ENCODE data around the gene ITGAV. TPM values are rescaled to one million over a fixed set of nuclear protein-coding genes. Genes with fewer than 3 reads are reported as not detected.
"Not testable (repeated sequence)": the region's sequence is repeated elsewhere in the genome, so short reads cannot be mapped to it uniquely, and the experiment has no call there.

Gene ITGAV
- total RNA-seq, 2 donors from 2014 or later = 31.6 to 54.6 TPM

DNA sequence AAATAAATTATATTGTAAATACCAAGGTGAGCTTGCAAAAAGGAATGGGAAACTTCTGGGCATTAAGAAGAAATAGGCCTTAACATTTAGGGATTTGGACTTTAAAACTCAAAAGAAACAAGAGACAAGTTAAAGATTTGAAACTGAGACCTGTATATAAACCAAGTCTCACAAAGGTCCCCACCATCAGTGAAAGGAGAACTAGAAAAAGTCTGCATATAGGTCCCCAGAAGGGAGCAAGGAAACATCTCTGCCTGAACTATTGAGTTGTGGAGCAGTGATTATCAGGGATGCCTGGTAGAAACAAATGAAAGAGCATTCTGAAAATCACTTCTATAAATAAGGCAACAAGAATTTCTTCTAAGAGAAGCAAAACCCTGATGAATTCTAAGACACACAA lies 30.5 kb upstream of the ITGAV start:
- intact Hi-C loops (cut with DNase I) = no loop called here
- Histone ChIP-seq H3K9ac (ENCODE audit: low read depth in 2 of 2, low read length in 2 of 2) (no peak overlapping the region), H3K36me3 (no peaks in the 10 kb centered on the region), H3K4me3 (no peak overlapping the region), H3K4me1 (no peaks in the 10 kb centered on the region), H3K27ac (no peak overlapping the region), H3K27me3 (no peaks in the 10 kb centered on the region), H3K9me3 (no peaks in the 10 kb centered on the region)
- TF ChIP-seq, protein P1, sequence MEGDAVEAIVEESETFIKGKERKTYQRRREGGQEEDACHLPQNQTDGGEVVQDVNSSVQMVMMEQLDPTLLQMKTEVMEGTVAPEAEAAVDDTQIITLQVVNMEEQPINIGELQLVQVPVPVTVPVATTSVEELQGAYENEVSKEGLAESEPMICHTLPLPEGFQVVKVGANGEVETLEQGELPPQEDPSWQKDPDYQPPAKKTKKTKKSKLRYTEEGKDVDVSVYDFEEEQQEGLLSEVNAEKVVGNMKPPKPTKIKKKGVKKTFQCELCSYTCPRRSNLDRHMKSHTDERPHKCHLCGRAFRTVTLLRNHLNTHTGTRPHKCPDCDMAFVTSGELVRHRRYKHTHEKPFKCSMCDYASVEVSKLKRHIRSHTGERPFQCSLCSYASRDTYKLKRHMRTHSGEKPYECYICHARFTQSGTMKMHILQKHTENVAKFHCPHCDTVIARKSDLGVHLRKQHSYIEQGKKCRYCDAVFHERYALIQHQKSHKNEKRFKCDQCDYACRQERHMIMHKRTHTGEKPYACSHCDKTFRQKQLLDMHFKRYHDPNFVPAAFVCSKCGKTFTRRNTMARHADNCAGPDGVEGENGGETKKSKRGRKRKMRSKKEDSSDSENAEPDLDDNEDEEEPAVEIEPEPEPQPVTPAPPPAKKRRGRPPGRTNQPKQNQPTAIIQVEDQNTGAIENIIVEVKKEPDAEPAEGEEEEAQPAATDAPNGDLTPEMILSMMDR (IDR thresholded peaks at IDR 0.05) = no peak
- DNase-seq = no peak

DNA sequence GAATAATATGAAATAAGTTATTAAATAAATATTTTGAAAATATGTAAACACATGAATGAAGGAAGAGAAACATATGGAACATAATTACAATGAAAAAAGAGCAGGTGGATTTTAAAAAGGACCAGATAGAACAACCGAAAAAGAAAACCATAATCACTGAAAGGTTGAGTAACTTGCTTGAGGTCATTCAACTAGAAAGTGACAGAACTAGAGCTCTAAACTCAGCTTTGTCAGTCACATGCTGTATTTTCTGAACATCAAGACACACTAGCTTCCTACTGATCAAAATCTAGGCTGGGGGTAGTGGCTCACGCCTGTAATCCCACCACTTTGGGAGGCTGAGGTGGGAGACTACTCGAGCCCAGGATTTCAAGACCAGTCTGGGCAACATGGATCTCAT lies 30.0 kb upstream of the ITGAV start:
- no peak overlapping the region for H3K27ac ChIP-seq
- TF ChIP-seq, protein P1 (IDR thresholded peaks at IDR 0.05) = no peak
- no peaks in the 10 kb centered on the region for H3K4me1 ChIP-seq
- H3K9me3 ChIP-seq = no peaks in the 10 kb centered on the region
- no peak overlapping the region for H3K4me3 ChIP-seq
- no peaks in the 10 kb centered on the region for H3K27me3 ChIP-seq
- no peak overlapping the region for H3K9ac ChIP-seq (ENCODE audit: low read depth in 2 of 2, low read length in 2 of 2)
- DNase-seq = no peak
- H3K36me3 ChIP-seq = no peaks in the 10 kb centered on the region
- intact Hi-C loops (cut with DNase I) = no loop called here

DNA sequence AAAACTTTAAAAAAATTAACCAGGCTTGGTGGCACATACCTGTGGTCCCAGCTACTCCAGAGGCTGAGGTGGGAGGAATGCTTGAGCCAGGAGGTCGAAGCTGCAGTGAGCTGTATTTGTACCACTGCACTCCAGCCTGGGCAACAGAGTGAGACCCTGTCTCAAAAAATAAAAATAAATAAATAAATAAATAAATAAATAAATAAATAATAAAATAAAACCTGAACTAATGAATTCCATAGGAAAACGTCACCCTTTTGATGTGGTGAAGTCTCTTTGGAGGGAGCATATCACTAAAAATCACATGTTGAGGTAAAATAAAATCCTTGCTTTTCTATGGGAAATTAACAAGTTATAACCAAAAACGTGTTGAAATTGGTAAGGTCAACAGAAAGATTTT lies 29.6 kb upstream of the ITGAV start:
- DNase-seq = no peak
- Histone ChIP-seq H3K9me3 (no peaks in the 10 kb centered on the region), H3K27me3 (no peaks in the 10 kb centered on the region), H3K4me3 (no peak overlapping the region), H3K9ac (ENCODE audit: low read depth in 2 of 2, low read length in 2 of 2) (no peak overlapping the region), H3K27ac (no peak overlapping the region), H3K36me3 (no peaks in the 10 kb centered on the region), H3K4me1 (no peaks in the 10 kb centered on the region)
- intact Hi-C loops (cut with DNase I) = no loop called here
- TF ChIP-seq, protein P1 (IDR thresholded peaks at IDR 0.05) = no peak

DNA sequence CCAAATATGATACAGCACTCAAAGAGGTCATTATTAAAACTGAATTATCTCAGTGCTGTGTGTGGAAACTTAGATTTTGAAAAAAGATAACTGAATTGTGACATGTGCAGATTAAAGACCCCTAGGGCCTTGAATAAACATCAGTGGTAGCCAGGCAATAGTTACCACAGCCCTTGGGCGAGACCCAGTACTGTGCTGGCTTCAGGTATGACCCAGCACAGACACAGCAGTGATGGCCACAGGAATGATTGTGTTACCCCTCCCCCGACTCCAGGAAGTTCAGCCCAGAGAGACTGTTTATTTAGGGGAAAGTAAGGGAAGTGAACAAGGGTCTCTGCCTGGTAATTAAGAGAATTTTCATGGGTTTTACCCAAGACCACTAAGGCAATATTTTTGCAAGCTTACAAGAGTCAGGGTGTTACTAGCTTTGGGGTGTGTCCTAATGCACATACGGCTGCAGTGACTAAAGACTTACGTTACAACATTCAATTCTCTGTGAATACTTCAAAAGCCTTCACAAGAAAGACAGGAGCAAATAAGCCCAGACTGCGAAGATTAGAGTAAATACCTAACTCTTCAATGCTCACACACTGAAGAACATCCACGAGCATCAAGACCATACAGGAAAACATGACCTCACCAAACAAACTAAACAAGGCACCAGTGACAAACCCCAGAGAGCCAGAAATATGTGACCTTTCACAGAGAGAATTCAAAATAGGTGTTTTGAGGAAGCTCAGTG lies 28.2 kb upstream of the ITGAV start:
- TF ChIP-seq, protein P1 (IDR thresholded peaks at IDR 0.05) = no peak
- no peak for DNase-seq
- H3K36me3 ChIP-seq = no peaks in the 10 kb centered on the region
- H3K27ac ChIP-seq = no peak overlapping the region
- H3K9ac ChIP-seq (ENCODE audit: low read depth in 2 of 2, low read length in 2 of 2) = no peak overlapping the region
- H3K27me3 ChIP-seq = no peaks in the 10 kb centered on the region
- intact Hi-C loops (cut with DNase I) = no loop called here
- no peaks in the 10 kb centered on the region for H3K4me1 ChIP-seq
- H3K9me3 ChIP-seq = no peaks in the 10 kb centered on the region
- no peak overlapping the region for H3K4me3 ChIP-seq

DNA sequence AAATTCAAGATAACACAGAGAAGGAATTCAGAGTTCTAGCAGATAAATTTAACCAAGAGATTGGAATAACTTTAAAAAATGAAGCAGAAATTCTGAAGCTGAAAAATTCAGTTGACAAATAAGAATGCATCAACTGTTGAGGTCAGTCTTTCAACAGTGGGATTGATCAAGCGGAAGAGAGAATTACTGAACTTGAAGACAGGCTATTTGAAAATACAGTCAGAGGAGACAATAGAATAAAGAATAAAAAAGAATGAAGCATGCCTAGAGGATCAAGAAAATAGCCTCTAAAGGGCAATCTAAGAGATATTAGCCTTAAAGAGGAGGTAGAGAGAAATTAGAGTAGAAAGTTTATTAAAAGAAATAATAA lies 27.7 kb upstream of the ITGAV start:
- H3K4me1 ChIP-seq = no peaks in the 10 kb centered on the region
- no peak overlapping the region for H3K27ac ChIP-seq
- H3K4me3 ChIP-seq = no peak overlapping the region
- H3K36me3 ChIP-seq = no peaks in the 10 kb centered on the region
- intact Hi-C loops (cut with DNase I) = no loop called here
- H3K27me3 ChIP-seq = no peaks in the 10 kb centered on the region
- no peaks in the 10 kb centered on the region for H3K9me3 ChIP-seq
- no peak overlapping the region for H3K9ac ChIP-seq (ENCODE audit: low read depth in 2 of 2, low read length in 2 of 2)
- DNase-seq = no peak
- TF ChIP-seq, protein P1 (IDR thresholded peaks at IDR 0.05) = no peak

DNA sequence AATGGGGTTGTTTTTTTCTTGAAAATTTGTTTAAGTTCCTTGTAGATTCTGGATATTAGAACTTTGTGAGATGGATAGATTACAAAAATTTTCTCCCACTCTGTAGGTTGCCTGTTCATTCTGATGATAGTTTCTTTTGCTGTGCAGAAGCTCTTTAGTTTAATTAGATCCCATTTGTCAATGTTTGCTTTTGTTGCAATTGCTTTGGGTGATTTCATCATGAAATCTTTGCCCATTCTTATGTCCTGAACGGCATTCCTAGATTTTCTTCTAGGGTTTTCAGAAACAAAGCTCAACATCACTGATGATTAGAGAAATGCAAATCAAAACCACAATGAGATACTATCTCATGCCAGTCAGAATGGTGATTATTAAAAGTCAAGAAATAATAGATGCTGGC lies 21.3 kb upstream of the ITGAV start:
- DNase-seq; H3K4me1 ChIP-seq; H3K9ac ChIP-seq (ENCODE audit: low read depth in 2 of 2, low read length in 2 of 2); H3K27me3 ChIP-seq; H3K36me3 ChIP-seq; intact Hi-C loops (cut with DNase I); H3K9me3 ChIP-seq; H3K27ac ChIP-seq; H3K4me3 ChIP-seq: not testable (repeated sequence)

DNA sequence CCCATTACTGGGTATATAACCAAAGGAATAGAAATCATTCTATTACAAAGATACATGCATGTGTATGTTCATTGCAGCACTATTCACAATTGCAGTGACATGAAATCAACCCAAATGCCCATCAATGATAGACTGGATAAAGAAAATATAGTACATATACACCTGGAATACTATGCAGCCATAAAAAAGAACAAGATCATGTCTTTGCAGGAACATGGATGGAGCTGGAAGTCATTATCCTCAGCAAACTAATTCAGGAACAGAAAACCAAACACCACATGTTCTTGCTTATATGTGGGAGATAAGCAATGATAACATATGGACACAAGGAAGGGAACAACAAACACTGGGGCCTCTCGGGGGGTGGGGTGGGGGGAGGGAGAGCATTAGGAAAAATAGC lies 20.7 kb upstream of the ITGAV start:
- H3K36me3 ChIP-seq; H3K27ac ChIP-seq; H3K4me1 ChIP-seq; H3K9ac ChIP-seq (ENCODE audit: low read depth in 2 of 2, low read length in 2 of 2); H3K4me3 ChIP-seq; DNase-seq; intact Hi-C loops (cut with DNase I); H3K9me3 ChIP-seq; H3K27me3 ChIP-seq: not testable (repeated sequence)

All from colonic mucosa (tissue), 4 donors.